MM.1S (cell line): ENCODE data around the gene GARIN6.

Experiments used
- EZH2 ChIP-seq: fragments of 300-600 bp; sonication (generic); optimal IDR thresholded peaks from 2 replicates; pipeline ENCODE3; 2017; ENCODE audit warnings: low read depth, mild to moderate bottlenecking, antibody characterized with exemption, low read length, mixed read lengths
- TF ChIP-seq, protein P1 (sequence below): fragments of 300-600 bp; sonication (generic); IDR thresholded peaks from 2 replicates; pipeline ENCODE4 v1.5.1; 2016; ENCODE audit warnings: antibody characterized with exemption, low read length, mixed read lengths

GRCh38 chr12:99598785-99599184 is 48.8 kb upstream of the GARIN6 start:
- TF ChIP-seq, protein P1, sequence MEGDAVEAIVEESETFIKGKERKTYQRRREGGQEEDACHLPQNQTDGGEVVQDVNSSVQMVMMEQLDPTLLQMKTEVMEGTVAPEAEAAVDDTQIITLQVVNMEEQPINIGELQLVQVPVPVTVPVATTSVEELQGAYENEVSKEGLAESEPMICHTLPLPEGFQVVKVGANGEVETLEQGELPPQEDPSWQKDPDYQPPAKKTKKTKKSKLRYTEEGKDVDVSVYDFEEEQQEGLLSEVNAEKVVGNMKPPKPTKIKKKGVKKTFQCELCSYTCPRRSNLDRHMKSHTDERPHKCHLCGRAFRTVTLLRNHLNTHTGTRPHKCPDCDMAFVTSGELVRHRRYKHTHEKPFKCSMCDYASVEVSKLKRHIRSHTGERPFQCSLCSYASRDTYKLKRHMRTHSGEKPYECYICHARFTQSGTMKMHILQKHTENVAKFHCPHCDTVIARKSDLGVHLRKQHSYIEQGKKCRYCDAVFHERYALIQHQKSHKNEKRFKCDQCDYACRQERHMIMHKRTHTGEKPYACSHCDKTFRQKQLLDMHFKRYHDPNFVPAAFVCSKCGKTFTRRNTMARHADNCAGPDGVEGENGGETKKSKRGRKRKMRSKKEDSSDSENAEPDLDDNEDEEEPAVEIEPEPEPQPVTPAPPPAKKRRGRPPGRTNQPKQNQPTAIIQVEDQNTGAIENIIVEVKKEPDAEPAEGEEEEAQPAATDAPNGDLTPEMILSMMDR, result no peak
- TF ChIP-seq EZH2, result no peak
